Activated CD8-positive, alpha-beta memory T cell treated with anti-CD3 and anti-CD28 coated beads, Interleukin-2, amount 50 U/mL, for 1 hour (primary cell): Measurements from ENCODE around the gene PLEKHA4.
"Not testable (repeated sequence)": the region's sequence is repeated elsewhere in the genome, so short reads cannot be mapped to it uniquely, and the experiment has no call there.

ENCODE experiments used
- DNase-seq: peaks from one replicate; pipeline ENCODE4 v3.0.0-alpha.2; 2020; ENCODE audit errors: extremely low read depth

Gene PLEKHA4, protein sequence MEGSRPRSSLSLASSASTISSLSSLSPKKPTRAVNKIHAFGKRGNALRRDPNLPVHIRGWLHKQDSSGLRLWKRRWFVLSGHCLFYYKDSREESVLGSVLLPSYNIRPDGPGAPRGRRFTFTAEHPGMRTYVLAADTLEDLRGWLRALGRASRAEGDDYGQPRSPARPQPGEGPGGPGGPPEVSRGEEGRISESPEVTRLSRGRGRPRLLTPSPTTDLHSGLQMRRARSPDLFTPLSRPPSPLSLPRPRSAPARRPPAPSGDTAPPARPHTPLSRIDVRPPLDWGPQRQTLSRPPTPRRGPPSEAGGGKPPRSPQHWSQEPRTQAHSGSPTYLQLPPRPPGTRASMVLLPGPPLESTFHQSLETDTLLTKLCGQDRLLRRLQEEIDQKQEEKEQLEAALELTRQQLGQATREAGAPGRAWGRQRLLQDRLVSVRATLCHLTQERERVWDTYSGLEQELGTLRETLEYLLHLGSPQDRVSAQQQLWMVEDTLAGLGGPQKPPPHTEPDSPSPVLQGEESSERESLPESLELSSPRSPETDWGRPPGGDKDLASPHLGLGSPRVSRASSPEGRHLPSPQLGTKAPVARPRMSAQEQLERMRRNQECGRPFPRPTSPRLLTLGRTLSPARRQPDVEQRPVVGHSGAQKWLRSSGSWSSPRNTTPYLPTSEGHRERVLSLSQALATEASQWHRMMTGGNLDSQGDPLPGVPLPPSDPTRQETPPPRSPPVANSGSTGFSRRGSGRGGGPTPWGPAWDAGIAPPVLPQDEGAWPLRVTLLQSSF

DNA sequence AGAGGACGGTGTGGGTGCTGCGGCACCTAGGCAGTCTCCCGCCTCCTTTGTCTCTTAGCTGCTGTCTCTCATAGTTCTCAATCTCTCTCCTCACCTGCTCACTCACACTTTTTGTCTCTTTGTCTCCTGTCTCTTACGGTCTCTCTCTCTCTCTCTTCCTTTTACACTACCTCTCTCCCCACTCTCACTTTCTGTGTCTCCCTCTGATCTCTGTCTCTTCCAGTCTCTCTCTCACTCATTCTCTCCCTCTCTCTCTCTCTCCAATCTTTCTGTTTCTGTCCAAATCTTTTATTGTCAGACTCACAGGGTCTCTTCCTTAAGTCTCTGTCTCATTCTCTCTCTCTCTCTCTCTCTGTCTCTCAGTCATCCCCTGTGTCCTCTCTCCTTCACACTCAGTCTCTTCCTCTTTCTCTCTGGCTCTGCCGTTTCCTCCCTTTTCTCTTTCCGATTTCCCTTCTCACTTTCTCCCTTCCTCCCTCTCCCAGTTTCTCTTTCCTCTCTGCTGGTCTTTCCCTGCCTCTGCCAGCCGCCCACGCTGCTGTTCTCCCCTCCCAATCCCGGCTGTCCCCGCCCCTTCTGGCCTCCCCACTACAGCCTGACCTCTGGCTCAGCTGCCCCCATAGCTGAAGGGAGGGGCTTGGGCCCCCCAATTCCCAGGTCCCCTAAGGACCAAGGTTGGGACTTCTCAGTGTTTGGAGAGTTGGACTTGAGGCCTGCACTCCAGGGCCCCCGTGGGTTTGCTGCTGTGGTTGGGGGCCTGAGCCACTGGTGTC is at the start of gene PLEKHA4:
TSS of gene PLEKHA4 (minus strand) at position 504 of the 773 bp plus-strand sequence. CDS start 997 bp downstream, outside the sequence.
- DNase-seq = no peak

DNA sequence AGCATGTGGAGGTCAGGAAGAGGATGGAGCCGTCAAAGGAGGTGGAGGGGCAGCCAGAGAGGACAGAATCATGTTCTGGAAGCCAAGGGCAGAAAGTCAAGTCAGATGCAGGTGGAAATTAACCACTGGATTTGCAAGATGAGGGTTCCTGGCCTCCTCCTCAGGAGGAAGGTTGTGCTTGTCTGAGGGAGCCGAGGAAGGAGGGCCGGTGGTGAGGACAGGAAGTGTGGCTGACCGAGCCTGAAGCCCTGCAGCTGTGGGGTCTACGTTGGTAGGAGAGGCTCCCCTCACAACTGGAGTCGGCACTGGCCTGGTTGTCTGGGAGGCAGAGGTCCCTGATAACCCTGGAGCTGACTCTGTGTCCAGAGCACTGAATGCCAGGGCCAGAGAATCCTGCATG is 49.7 kb upstream of the PLEKHA4 start:
- DNase-seq = no peak

DNA sequence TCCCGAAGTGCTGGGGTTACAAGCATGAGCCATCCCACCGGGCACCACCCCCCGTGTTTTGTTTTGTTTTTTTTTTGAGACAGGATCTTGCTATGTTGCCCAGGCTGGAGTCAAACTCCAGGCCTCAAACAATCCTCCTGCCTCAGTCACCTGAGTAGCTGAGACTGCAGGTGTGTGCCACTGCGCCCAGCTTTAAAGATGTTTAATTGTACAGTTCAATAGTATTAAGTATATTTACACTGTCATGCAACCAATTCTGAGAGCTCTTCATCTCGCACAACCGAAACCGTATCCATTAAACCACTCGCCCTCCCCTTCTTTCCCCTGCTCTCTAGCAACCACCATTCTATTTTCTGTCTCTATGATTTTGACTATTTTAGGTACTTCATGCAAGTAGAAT is 47.3 kb upstream of the PLEKHA4 start:
- no peak for DNase-seq

DNA sequence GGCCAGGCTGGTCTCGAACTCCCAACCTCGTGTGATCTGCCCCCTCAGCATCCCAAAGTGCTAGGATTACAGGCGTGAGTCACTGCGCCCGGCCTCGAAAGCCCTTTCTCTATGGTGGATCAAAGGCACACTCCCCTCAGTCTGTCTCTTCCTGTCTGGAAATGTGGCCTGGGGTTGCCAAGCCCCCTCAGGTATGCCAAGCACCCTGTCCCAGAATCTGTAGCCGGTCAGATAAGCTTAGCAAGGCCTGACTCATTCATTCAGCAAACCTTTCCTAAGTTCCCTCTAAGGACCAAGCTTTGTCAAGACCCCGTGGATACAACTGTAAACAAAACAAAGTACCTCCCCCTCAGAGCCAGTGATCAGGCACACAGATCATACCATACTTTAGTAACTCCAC is 45.8 kb upstream of the PLEKHA4 start:
- no peak for DNase-seq

DNA sequence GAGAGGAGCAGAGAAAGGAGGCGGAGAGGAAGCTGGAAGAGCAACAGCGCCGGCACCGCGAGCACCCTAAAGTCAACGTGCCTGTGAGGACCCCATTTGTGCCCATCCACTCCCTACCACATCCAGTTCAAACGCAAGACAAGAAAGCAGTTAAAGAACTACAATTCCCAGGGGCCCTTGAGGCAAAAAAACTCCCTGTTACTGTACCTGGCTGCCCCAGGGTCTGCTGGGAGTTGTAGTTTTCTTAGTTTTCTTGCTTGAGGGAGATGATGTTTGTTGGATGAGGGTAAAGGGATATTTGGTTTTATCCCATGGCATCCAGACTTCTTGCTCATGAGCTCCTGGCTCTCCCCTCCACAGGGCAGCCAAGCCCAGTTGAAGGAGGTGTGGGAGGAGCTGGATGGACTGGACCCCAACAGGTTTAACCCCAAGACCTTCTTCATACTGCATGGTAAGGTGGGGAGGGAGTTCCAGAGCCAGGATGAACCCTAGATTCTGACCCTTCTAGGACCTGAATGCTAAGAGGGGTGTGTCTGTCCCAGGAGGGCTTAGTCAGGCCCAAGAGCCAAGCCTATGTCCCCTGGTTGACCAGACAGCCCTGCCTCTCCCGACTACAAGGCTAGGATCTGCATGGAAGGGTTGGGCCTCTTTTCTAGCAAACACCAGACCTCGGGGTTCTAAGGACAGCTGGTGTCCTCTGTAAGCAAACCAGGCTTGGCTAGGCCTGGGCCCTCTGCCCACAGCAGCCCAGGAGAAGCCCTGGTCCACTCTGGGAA is 44.9 kb upstream of the PLEKHA4 start:
- DNase-seq = no peak

DNA sequence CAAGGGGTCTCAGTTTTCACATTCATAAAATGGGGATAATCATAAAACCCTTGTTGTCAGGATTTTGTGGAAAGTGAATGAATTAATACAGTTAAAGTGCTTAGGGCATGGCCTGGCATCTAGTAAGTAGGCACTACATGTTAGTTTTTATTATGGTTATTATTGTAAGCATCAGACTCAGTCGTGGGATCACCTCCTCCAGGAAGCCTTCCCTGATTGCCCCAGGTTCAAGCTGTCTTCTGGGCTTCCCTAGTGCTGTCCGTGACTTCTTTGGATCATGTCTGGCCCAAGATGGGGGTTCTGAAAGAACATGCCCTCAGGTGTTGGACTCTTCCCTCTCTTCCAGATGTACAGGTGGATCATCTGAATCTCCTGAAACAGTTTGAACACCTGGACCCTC is 42.4 kb upstream of the PLEKHA4 start:
- no peak for DNase-seq

DNA sequence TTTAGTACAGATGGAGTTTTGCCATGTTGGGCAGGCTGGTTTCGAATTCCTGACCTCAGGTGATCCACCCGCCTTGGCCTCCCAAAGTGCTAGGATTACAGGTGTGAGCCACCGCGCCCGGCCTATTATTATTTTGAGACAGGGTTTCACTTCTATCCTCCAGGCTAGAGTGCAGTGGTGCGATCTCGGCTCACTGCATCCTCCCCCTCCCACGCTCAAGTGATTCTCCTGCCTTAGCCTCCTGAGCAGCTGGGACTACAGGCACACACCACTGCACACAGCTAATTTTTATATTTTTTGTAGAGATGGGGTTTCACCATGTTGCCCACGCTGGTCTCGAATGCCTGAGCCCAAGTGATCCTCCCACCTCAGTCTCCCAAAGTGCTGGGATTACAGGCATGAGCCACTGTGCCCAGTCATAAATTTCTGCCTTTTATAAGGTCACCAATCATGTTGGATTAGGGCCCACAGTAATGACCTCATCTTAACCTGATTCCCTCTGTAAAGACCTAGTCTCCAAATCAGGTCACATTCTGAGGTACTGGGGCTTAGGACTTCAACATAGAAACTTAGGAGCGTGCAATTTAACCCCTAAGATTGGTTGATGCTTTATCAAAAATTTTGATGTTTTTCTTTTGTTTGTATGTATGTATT is 41.1 kb upstream of the PLEKHA4 start:
- DNase-seq = not testable (repeated sequence)

DNA sequence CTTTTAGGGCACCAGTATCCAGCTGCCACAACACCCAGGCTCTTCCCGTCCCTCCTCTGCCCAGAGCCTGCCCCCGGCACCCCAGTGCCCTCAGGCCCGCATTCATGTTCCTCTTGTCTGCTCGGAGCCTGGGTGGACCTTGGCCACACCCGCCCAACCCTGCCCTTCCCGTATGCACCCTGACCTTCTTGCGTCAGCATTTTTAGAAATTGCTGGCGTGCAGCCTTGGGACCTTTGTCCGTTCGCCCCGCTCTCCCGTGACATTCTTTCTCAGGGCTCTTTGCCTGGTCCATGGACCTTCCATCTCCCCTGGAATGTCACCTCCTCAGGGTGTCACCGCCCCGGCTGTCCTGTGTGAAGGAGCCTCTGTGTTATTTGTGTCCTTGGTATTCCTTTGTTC is 39.3 kb upstream of the PLEKHA4 start:
- no peak for DNase-seq

DNA sequence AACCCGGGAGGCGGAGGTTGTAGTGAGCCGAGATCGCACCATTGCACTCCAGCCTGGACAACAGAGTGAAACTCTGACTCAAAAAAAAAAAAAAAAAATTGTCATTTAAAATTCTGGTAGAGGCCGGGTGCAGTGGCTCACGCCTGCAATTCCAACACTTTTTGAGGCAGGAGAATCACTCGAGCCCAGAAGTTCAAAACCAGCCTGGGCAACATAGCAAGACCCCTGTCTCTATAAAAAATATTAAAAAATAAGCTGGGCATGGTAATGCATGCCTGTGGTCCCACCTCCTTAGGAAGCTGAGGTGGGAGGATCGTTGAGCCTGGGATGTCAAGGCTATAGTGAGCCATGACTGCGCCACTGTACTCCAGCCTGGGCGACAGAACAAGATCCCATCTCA is 37.9 kb upstream of the PLEKHA4 start:
- DNase-seq = no peak

DNA sequence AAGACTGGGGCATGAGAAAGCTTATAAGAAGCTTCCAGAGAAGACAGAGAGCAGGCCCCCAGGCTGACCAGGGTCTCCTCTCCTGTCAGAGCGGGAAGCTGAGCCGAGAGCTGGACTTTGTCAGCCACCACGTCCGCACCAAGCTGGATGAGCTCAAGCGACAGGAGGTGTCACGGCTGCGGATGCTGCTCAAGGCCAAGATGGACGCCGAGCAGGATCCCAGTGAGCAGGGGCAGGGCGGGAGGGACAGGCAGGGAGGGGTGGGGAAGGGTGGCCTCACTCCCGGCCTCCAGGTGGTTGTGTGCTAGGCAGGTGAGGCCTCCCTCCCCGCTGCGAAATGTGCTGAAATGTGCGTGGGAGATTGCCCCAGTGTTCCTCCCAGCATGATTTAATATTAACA is 37.2 kb upstream of the PLEKHA4 start:
- DNase-seq = no peak

DNA sequence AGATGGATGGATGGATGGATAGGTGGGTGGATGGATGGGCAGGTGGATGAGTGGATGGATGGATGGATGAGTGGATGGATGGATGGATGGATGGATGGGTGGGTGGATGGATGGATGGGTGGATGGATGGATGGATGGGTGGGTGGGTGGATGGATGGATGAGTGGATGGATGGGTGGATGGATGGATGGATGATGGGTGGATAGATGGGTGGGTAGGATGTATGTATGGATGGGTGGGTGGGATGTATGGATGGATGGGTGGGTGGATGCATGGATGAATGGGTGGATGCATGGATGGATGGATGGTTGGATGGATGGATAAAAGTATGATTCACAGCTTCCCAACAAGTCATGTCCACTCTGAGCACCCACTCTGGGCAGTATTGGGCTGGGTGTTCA is 35.4 kb upstream of the PLEKHA4 start:
- not testable (repeated sequence) for DNase-seq

DNA sequence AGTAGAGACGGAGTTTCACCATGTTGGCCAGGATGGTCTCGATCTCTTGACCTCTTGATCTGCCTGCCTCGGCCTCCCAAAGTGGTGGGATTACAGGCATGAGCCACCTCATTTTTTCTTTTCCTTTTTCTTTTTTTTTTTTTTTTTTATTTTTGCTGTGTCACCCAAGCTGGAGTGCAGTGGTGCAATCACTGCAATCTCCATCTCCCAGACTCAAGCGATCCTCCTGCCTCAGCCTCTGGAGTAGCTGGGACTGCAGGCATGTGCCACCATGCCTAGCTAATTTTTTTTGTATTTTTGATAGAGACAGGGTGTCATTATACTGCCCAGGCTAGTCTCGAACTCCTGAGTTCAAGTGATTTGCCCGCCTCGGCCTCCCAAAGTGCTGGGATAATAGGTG is 33.9 kb upstream of the PLEKHA4 start:
- not testable (repeated sequence) for DNase-seq

DNA sequence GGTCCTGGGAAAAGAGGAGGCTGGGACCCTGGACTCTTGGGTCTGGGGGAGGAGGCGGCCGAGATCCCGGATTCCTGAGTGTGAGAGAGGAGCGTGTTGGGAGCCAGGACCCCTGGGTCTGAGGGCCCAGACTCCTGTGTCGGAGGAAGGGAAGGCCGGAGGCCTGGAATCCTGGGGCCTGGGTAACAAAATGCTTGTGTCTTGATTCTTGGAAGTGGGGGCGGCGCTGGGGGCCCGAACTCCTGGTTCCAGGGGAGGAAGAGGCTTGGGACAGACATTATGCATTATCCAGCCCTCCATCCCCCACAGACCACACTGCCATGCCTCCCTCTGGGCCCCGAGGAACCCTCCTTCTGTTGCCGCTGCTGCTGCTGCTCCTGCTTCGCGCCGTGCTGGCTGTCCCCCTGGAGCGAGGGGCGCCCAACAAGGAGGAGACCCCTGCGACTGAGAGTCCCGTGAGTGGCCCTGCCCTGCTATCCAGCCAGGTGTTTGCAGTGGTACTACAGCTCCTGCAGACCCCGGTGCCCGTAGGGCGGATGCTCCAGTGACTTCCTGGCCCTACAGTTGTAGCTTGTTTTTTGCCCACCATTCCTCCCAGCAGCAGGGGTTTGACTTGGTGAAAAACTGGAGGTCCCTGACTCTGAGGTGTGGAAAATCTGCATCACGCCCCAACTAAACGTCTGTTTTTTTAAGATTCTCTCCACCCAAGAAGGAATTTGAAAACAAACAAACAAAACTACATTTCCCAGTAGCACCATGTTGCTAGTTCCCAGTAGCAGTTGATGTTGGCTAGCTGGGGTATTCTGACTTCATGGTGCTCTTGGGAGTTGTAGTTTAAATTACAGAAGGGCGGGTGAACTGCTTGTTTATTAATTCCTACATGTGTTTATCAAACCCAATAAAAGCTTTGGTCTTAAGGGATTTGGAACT is 32.3 kb upstream of the PLEKHA4 start:
- no peak for DNase-seq

DNA sequence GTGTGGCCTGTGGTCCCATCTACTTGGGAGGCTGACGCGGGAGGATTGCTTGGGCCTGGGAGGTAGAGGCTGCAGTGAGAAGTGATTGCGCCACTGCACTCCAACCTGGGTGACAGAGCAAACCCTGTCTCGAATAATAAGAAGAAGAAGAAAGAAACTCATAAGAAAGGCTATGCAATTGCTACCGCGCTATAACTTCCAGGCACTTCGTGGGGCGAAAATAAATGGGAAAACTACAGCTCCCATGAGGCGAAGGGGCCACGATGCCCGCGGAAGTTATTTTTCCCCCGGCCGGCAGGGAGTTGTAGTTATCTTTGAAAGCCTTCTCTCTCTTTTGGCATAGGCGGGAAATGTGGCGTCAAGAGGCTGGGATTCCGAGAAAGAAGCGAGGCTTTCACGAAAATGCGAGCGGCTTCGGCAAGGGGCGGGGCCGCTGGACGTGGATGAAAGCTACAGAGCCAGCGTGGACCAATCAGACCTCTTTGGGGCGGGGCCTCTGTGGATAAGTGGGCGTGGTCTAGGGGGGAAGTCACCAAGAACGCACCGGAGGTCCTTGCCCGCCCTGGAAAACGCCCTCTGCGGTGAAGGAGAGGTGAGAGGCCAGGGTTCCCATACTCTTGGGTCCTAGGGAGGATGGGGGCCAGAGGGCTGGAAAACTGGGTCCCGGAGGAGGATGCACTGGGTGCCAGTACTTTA is 31.5 kb upstream of the PLEKHA4 start, which contains the start of gene NUCB1:
TSS of gene NUCB1 (plus strand) at position 532 of the 696 bp plus-strand sequence. CDS start 485 bp downstream, outside the sequence.
- peak; percentile 95 for DNase-seq

DNA sequence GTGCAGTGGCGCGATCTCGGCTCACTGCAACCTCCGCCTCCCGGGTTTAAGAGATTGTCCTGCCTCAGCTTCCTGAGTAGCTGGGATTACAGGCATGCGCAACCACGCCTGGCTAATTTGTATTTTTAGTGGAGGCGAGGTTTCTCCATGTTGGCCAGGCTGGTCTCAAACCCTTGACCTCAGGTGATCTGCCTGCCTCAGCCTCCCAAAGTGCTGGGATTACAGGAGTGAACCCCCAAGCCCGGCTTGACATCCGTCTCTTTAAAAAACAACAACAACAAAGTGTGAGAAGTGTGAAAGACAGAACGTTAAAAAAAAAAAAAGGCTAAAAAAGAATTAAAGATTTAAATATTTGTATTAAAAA is 31.0 kb upstream of the PLEKHA4 start:
- not testable (repeated sequence) for DNase-seq

DNA sequence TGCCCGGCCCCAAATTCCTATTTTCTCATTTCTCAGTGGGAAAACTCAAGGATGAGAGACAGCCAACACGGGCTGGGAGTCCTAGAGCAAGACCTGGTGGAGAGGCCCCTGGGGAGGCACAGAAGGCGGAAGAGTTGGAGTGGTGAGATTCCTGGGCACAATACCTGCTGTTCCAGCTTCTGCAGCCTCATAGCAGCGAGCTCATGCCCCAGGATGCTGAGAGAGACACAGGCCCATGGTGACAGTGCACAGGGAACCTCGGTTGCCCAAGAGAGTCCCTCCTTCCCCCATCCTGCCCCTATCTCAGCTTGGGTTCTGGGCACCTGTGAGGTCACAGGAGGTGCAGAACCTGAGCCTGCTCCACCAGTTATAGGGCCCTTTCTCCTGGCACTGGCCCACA is 28.8 kb upstream of the PLEKHA4 start:
- no peak for DNase-seq

DNA sequence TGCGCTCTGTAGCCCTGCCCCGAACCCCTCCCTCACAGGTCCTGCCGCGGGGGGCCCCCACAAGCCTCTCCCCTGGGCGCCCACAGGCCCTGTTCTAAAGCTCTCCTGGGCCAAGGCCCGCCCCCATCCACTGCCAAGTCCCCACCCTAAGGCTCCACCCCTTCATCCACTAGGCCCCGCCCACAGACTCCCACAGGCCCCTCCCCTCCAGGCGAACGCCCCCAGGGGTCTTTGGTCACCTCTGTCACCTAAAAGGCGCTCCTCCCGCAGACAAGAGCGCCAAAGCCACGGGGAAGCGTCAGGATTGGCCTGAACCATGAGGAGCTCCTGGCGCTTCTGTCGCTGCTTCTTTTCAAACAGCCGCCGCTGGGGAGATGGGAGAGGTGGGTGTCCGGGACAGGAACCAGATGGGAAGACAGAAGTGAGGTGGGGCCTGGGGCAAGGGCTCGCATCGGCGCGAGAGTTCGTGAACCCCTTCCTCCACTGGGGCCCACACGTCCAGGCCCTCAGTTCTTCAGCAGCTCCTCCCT is 27.8 kb upstream of the PLEKHA4 start:
- DNase-seq = no peak

DNA sequence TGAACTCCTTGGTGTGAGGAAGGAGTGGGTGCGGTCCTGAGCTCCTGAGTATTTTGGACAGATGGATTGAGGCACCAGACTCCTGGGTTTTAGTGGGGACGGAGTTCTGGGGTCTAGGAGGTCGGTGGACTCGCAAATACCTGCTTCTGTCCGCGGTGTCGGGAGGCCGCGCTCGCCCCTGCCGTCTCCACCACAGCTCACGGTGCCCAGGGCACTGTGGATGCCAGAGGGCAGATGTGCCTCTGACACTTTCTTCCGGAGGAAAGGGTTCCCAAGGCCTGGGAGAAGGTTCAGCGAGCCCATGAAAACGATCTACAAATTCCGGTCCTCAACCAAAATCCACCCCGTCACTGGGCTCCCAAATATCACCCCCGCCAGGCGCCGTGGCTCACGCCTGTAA is 26.8 kb upstream of the PLEKHA4 start:
- DNase-seq = no peak

DNA sequence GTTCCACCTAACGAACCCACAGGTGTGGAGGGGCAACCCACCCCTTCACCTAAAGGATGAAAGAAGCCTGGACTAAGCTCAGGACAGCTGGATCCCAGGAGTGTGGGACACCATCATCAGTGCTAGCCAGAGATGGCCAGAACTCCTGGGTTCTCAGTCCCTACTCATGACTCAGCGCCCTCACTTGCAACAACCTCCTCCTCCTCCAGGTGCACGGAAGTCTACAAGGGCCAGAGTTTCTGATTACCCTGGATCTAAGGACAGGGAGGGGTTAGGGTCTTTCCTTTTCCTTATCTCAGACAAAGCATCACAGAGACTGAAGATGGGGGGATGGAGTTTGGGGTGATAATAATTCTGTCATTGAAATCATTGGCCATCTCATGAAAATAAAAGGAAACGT is 22.1 kb upstream of the PLEKHA4 start:
- DNase-seq = no peak
